ENCODE data around the gene WDR37.

DNA sequence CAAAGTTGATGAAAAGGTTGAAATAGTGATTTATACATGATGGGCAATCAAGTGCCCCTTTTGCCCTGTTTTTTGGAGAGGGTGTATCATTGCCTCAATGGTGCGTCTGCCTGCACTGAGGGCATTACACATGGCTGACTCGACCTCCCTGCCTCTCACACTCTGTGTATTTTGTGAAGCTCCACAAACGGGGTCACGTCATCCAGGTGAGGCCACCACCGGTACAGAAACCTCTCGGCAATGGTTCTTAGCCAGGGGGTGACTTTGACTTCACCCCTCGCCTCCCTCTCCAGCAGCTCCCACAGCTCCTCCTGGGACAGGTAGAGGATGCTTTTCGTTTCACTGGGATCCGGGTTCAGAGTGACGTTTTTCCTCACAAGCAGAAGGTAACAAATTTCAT is 36.8 kb upstream of the WDR37 start:
- TF ChIP-seq, protein P1, sequence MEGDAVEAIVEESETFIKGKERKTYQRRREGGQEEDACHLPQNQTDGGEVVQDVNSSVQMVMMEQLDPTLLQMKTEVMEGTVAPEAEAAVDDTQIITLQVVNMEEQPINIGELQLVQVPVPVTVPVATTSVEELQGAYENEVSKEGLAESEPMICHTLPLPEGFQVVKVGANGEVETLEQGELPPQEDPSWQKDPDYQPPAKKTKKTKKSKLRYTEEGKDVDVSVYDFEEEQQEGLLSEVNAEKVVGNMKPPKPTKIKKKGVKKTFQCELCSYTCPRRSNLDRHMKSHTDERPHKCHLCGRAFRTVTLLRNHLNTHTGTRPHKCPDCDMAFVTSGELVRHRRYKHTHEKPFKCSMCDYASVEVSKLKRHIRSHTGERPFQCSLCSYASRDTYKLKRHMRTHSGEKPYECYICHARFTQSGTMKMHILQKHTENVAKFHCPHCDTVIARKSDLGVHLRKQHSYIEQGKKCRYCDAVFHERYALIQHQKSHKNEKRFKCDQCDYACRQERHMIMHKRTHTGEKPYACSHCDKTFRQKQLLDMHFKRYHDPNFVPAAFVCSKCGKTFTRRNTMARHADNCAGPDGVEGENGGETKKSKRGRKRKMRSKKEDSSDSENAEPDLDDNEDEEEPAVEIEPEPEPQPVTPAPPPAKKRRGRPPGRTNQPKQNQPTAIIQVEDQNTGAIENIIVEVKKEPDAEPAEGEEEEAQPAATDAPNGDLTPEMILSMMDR (IDR thresholded peaks at IDR 0.05 in 8 of 11, conservative IDR thresholded peaks at IDR 0.05 in 3 of 11): no peak
- TF ChIP-seq POLR2A (IDR thresholded peaks at IDR 0.05) (no peak), POLR2AphosphoS5 (IDR thresholded peaks at IDR 0.05) (no peak)
